Neuron (in vitro differentiated cells): ENCODE data around the gene RASAL2.
"Not testable (repeated sequence)": the region's sequence is repeated elsewhere in the genome, so short reads cannot be mapped to it uniquely, and the experiment has no call there.

ENCODE experiments used
- H2AFZ ChIP-seq: one replicate; pipeline ENCODE4 v1.6.1; 2013; ENCODE audit warnings: low read depth, mild to moderate bottlenecking, inconsistent platforms, low read length, moderate library complexity
- H3K27me3 ChIP-seq: one replicate; pipeline ENCODE4 v1.6.1; 2013; ENCODE audit warnings: low read length; ENCODE audit not compliant: insufficient read depth
- H3K36me3 ChIP-seq: one replicate; pipeline ENCODE4 v1.6.1; 2013; ENCODE audit warnings: low read length; ENCODE audit not compliant: insufficient read depth
- H3K4me1 ChIP-seq: one replicate; pipeline ENCODE4 v1.6.1; 2013; ENCODE audit warnings: low read length; ENCODE audit not compliant: insufficient read depth
- H3K4me3 ChIP-seq: 2 replicates; pipeline ENCODE4 v1.5.1; 2013; ENCODE audit warnings: mild to moderate bottlenecking, low read length, moderate library complexity
- H3K9me3 ChIP-seq: one replicate; pipeline ENCODE4 v1.6.1; 2013; ENCODE audit warnings: low read length

RASAL2 gene

DNA sequence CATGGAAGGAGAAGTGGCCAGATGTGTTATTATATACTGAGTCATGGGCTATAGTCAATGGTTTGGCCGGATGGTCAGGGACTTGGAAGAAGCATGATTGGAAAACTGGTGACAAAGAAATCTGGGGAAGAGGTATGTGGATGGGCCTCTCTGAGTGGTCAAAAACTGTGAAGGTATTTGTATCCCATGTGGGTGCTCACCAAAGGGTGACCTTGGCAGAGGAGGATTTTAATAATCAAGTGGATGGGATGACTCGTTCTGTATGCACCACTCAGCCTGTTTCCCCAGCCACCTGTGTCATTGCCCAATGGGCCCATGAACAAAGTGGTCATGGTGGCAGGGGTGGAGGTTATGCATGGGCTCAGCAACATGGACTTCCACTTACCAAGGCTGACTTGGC, 108.6 kb downstream of the RASAL2 start:
- not testable (repeated sequence) for H2AFZ ChIP-seq, H3K4me3 ChIP-seq, H3K36me3 ChIP-seq, H3K4me1 ChIP-seq, H3K27me3 ChIP-seq
- H3K9me3 ChIP-seq, result peaks cover 10% of the 10 kb centered on the region

DNA sequence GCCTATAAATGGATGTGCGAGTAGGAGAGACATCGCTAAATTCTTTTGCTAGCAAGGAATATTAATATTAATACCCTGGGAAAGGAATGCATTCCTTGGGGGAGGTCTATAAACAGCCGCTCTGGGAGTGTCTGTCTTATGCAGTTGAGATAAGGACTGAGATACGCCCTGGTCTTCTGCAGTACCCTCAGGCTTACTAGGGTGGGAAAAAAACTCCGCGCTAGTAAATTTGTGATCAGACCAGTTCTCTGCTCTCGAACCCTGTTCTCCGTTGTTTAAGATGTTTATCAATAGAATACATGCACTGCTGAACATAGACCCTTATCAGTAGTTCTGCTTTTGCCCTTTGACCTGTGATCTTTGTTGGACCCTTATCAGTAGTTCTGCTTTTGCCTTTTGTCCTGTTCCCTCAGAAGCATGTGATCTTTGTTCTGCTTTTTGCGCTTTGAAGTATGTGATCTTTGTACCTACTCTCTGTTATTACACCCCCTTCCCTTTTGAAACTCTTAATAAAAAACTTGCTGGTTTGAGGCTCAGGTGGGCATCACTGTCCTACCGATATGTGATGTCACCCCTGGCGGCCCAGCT, 114.5 kb downstream of the RASAL2 start:
- H3K27me3 ChIP-seq, H3K4me1 ChIP-seq, H2AFZ ChIP-seq, H3K4me3 ChIP-seq, H3K36me3 ChIP-seq: not testable (repeated sequence)
- peaks cover 11% of the 10 kb centered on the region for H3K9me3 ChIP-seq

DNA sequence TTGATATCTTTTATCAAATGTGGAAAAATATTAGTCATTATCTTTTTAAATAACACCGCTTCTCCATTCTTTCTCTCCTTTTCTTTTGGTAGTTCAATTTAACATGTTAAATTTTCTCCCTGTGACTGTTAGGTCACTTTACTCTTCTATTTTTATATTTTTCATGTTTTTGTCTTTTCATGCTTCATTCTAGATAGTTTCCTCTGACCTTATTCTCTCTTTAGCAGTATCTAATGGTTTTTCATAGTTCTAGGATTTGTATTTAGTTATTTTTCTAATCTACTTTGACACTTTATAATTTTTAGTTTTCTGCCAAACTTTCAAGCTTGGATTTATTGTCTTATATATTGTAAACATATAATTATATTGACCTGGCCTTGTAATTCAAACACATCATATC, 116.0 kb downstream of the RASAL2 start:
- no peaks in the 10 kb centered on the region for H3K4me1 ChIP-seq
- H3K4me3 ChIP-seq, result no peak overlapping the region
- no peaks in the 10 kb centered on the region for H3K27me3 ChIP-seq
- H3K9me3 ChIP-seq, result peaks cover 11% of the 10 kb centered on the region
- H2AFZ ChIP-seq, result no peak overlapping the region
- H3K36me3 ChIP-seq, result peaks cover 1% of the 10 kb centered on the region

DNA sequence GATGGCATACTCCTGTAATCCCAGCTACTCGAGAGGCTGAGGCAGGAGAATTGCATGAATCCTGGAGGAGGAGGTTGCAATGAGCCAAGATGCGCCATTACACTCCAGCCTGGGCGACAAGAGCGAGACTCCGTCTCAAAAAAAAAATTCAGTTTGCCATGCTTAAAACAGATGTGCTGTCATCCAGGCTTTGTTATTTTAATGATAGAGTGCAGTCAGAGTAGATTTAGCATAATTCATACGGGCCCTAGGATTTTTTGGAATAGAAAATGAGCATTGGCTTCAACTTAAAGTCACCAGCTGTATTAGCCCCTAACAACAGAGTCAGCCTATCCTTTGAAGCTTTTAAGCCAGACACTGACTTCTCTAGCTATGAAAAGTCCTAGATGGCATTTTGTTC, 124.6 kb downstream of the RASAL2 start:
- H3K36me3 ChIP-seq, result peaks cover 2% of the 10 kb centered on the region

DNA sequence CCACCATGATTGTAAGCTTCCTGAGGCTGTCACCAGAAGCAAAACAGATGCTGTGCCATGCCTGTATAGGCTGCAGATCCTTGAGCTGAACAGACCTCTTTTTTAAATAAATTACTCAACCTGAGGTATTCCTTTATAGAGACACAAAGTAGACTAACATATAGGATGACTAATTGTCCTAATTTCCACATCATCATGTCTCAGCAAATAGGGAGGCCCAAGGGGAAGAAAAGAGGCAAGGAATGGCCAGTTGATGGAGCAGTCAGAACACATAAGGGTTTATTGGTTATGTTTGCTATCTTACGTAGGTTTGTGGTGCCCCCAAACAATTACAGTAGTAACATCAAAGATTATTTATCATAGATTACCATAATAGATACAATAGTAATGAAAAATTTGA, 126.2 kb downstream of the RASAL2 start:
- no peaks in the 10 kb centered on the region for H3K9me3 ChIP-seq
- H3K4me3 ChIP-seq, result no peak overlapping the region
- H2AFZ ChIP-seq, result no peak overlapping the region
- no peaks in the 10 kb centered on the region for H3K27me3 ChIP-seq
- H3K4me1 ChIP-seq, result no peaks in the 10 kb centered on the region
- no peaks in the 10 kb centered on the region for H3K36me3 ChIP-seq

More for the DNA sequence above, 124.6 kb downstream of the RASAL2 start:
- no peaks in the 10 kb centered on the region for H3K9me3 ChIP-seq
- H3K27me3 ChIP-seq, result no peaks in the 10 kb centered on the region
- no peak overlapping the region for H3K4me3 ChIP-seq
- no peak overlapping the region for H2AFZ ChIP-seq
- no peaks in the 10 kb centered on the region for H3K4me1 ChIP-seq

DNA sequence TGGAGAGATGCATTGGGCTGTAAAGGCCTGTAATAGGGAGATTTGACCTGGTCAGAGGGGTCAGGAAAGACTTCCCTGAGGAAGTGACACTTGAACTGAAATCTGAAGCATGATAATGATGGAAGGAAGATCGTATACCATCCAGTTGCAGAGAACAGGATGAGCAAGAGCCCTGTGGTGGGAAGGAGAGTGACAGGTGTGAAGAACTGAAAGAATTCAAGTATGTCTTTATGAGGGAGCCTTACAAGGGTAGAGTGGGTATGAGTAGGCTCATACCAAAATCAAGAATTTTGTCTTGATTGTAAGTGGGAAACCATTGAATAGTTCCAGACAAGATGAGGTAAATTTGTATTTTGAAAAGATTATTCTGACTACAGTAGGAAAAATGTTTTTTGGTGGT, 129.4 kb downstream of the RASAL2 start:
- H3K4me1 ChIP-seq, result no peaks in the 10 kb centered on the region
- no peaks in the 10 kb centered on the region for H3K27me3 ChIP-seq
- no peaks in the 10 kb centered on the region for H3K9me3 ChIP-seq
- no peak overlapping the region for H2AFZ ChIP-seq
- H3K4me3 ChIP-seq, result no peak overlapping the region
- H3K36me3 ChIP-seq, result no peaks in the 10 kb centered on the region

DNA sequence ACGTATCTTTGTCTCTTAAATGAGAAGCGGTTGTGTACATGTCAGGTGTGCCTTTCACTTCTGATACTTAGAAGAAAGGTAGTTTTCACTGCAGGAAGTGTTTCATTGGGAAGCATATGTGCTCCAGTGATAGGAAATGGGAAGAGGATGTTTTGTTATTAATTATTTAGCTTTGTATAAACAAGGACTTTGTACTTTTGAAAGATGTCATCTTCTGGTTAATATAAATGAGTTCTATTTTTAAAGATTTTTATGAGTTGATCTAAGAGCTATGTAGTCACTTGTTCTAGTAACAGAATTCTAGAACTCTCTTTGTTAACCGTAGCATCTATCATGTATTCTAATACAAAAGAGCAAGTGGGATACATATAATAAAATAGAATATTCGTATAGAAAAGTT, 130.5 kb downstream of the RASAL2 start:
- Histone ChIP-seq H2AFZ (no peak overlapping the region), H3K4me3 (no peak overlapping the region), H3K36me3 (no peaks in the 10 kb centered on the region), H3K27me3 (no peaks in the 10 kb centered on the region), H3K4me1 (no peaks in the 10 kb centered on the region), H3K9me3 (no peaks in the 10 kb centered on the region)

DNA sequence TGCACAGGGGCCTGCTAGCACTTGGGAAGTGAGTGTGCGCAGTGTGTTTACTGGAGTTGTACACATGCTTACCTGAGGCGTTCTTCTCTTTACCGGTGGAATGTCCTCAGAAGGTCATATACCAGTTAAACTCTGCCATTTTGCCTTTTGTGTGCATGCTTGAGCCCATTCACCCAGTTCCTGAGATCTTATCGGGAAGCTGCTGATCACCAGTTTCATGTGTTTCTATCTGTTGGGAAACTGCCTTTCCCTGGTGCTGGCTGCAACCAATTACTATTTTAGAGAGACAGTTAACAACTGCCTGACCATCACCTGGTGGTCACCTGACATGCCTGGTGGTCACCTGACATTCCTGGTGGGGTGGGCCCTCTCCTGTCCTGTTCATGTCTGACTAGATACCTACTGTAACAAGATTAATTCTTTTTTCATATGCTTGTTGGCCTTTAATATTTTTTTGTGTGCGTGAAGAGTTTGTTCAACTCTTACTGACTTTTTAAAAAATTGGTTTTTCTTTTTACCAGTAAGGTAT, 137.0 kb downstream of the RASAL2 start:
- Histone ChIP-seq H3K4me3 (no peak overlapping the region), H3K9me3 (no peaks in the 10 kb centered on the region), H3K27me3 (no peaks in the 10 kb centered on the region), H3K36me3 (no peaks in the 10 kb centered on the region), H3K4me1 (no peaks in the 10 kb centered on the region), H2AFZ (no peak overlapping the region)

DNA sequence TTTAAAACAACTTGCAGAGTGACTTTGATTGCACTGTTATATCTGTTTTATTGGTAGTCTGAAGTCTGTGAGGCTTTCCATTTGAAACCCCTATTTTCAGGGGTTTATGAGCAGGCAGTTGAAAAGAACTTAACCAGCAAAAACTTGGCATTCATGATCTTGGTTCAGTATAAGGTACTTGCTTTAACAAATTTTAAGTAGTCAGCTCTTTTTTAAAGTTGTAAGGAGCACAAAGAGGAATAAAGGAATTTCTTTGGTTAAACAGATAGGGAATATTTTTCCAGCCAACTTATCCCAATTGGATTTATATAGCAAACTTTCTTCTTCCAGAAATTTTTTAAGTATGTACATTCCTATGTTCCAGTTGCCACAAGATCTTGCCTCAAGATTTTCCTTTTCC, 138.2 kb downstream of the RASAL2 start:
- no peaks in the 10 kb centered on the region for H3K4me1 ChIP-seq
- no peaks in the 10 kb centered on the region for H3K27me3 ChIP-seq
- H3K4me3 ChIP-seq, result no peak overlapping the region
- H3K9me3 ChIP-seq, result no peaks in the 10 kb centered on the region
- no peak overlapping the region for H2AFZ ChIP-seq
- no peaks in the 10 kb centered on the region for H3K36me3 ChIP-seq

DNA sequence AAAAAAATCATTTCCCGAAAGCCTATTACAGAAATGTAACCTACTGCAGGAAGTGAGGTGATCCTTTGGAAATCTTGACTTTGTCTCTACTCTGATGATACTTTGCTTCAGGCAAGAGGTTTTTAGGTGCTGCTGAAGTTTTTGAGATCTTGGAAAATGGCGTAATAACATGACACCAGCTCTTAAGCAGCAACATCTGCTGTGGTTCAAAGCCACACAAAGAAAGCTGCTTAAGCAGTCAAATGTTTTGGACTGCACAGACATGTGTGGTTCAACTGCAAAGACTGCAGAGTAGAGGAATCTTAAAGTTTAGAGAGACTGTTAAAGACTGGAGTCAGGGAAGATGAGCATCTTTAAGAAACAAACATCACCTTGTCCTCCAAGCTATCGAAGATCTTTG, 139.0 kb downstream of the RASAL2 start:
- H2AFZ ChIP-seq, result no peak overlapping the region
- no peak overlapping the region for H3K4me3 ChIP-seq
- H3K9me3 ChIP-seq, result no peaks in the 10 kb centered on the region
- no peaks in the 10 kb centered on the region for H3K27me3 ChIP-seq
- no peaks in the 10 kb centered on the region for H3K36me3 ChIP-seq
- no peaks in the 10 kb centered on the region for H3K4me1 ChIP-seq

DNA sequence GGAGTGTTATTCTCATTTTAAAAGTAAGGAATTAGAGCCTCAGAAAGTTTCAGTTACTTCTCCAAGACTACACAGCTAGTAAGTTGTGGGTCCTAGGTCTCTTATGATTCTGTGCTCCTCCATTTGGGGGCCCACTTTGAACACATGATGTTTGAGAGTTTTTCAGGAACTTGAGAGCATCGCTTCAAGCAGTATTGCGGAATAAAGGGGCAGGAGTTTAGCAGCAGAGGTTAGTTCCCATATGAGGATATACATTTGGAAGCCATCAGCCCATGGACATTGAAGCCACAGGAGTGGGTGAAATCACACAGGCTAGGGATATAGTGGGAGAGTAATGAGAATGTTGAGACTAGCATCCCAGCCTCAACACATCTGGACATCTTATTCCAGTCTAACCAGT, 143.2 kb downstream of the RASAL2 start:
- no peaks in the 10 kb centered on the region for H3K36me3 ChIP-seq
- no peaks in the 10 kb centered on the region for H3K4me1 ChIP-seq
- H3K4me3 ChIP-seq, result no peak overlapping the region
- no peaks in the 10 kb centered on the region for H3K27me3 ChIP-seq
- H2AFZ ChIP-seq, result no peak overlapping the region
- H3K9me3 ChIP-seq, result no peaks in the 10 kb centered on the region

DNA sequence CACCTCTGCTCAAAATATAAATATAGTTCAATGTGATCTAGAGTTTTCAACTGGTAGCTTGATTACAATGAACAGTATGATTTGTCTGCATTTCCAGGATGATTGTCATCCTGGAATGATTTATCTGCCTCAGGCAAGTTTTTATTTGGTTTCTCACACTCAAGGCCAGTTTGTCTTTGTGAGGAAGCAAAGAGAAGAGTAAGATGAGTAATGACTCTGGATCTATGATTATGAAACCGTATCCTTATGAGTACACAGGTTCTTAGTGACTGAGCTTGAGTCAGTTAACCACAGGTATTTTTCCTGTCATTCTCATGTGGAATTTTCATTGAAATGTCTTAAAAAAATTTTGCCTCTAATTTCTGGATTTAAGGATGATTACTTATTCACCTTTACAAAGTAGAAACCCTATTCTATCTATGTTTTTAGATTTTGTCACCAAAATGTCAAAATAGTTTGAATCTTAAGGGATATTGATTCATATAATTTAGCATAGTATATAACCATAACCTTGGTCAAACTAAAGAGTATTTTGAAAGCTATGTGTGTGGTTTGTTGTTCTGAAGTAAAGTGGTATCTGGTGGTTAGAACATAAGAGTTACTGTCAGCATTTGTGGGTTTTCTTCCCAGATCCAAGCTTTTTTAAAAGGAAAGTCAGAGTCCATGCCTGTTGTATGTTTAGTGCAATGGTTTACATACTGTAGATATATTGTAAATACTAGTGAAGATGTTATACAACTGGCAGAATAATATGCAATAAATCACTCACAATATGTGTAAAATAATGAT, 145.0 kb downstream of the RASAL2 start:
- H3K4me3 ChIP-seq, result no peak overlapping the region
- no peaks in the 10 kb centered on the region for H3K4me1 ChIP-seq
- H3K9me3 ChIP-seq, result no peaks in the 10 kb centered on the region
- no peak overlapping the region for H2AFZ ChIP-seq
- H3K27me3 ChIP-seq, result no peaks in the 10 kb centered on the region
- H3K36me3 ChIP-seq, result no peaks in the 10 kb centered on the region

DNA sequence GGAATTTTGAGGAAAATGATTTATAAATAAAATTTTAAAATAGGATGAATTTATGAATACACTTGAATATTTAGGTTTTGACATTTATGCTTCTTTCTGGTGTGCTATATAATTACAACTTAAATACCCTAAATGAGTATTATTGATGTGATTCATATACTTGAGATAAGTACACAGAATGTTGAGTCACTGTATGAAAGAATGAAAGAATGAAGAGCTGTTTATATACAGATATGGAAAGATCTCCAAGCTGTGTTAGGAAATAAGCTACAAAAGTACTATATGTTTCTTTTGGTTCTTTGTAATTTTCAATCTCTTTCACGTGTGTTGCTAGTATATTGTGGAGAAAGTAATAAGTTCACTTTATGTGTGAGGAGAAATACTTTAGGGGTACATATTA, 147.2 kb downstream of the RASAL2 start:
- H3K36me3 ChIP-seq, result no peaks in the 10 kb centered on the region
- H3K9me3 ChIP-seq, result no peaks in the 10 kb centered on the region
- H3K27me3 ChIP-seq, result no peaks in the 10 kb centered on the region
- H2AFZ ChIP-seq, result no peak overlapping the region
- no peak overlapping the region for H3K4me3 ChIP-seq
- H3K4me1 ChIP-seq, result no peaks in the 10 kb centered on the region

DNA sequence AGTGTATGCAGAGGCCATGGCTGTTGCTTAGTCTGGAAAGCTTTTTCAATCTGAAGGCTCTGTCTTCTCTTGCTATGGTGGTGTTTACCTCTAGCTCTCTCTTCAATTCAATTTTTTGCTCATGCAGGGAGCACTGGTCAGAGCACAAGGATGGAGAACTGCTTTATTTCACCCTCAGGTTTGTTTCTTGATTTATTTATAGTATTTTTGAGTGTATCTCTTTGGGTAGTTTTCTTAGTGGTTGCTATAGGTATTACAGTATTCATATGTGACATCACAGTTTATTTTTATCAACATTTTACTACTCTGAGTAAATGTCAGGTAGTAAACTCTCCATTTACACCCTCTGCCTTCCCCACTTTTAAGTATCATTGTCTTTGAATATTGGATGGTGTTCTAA, 147.9 kb downstream of the RASAL2 start:
- Histone ChIP-seq H2AFZ (no peak overlapping the region), H3K4me1 (no peaks in the 10 kb centered on the region), H3K36me3 (no peaks in the 10 kb centered on the region), H3K27me3 (no peaks in the 10 kb centered on the region), H3K4me3 (no peak overlapping the region), H3K9me3 (no peaks in the 10 kb centered on the region)
